Measurements from ENCODE around the gene GRK1. TPM values are rescaled to one million over a fixed set of nuclear protein-coding genes. Genes with fewer than 3 reads are reported as not detected.

The GRK1 gene
- total and polyA plus RNA-seq, 2 experiments from 2014 or later: not detected

- DNase-seq (ENCODE audit: low spot score) (no peak), ATAC-seq (no peak)
- Histone ChIP-seq H3K4me3 (no peak overlapping the region), H3K79me2 (replicated peaks; ENCODE audit: insufficient read depth) (no peaks in the 10 kb centered on the region), H3K4me2 (no peak overlapping the region), H3F3A (replicated peaks; ENCODE audit: low read depth) (no peaks in the 10 kb centered on the region), H3K27me3 (ENCODE audit: insufficient read depth) (no peaks in the 10 kb centered on the region), H4K20me1 (replicated peaks; ENCODE audit: insufficient read depth) (no peaks in the 10 kb centered on the region), H2AFZ (no peak overlapping the region), H3K36me3 (ENCODE audit: insufficient read depth) (no peaks in the 10 kb centered on the region), H3K4me1 (ENCODE audit: insufficient read depth) (no peaks in the 10 kb centered on the region), H3K9me2 (ENCODE audit: insufficient read depth) (no peaks in the 10 kb centered on the region), H3K27ac (ENCODE audit: low read depth) (no peak overlapping the region)
- Mint-ChIP-seq H3K9me3 (peaks cover 21% of the 10 kb centered on the region), H3K36me3 (ENCODE audit: low read depth) (peaks cover 19% of the 10 kb centered on the region), H3K27me3 (ENCODE audit: insufficient read depth, low read depth, poor library complexity) (peaks cover 15% of the 10 kb centered on the region), H3K4me3 (no peak overlapping the region), H3K4me1 (peaks cover 9% of the 10 kb centered on the region; the same call in 2 of the 3 replicates), H3K27ac (no peak overlapping the region; the same call in 1 of the 2 replicates)
- TF ChIP-seq EZH2 (IDR thresholded peaks at IDR 0.05; ENCODE audit: low read depth, unreplicated experiment) (no peak), POLR2AphosphoS5 (IDR thresholded peaks at IDR 0.05; ENCODE audit: low read depth) (no peak), JUNB (IDR thresholded peaks at IDR 0.05; ENCODE audit: unreplicated experiment) (no peak), ZNF462 (CRISPR knock-in tag; IDR thresholded peaks at IDR 0.05) (no peak), CTCF (conservative IDR thresholded peaks at IDR 0.05; ENCODE audit: low read depth in 2 of 2) (no peak), ZNF114 (CRISPR knock-in tag; IDR thresholded peaks at IDR 0.05) (no peak), NANOG (IDR thresholded peaks at IDR 0.05; ENCODE audit: borderline replicate concordance) (no peak), REST (IDR thresholded peaks at IDR 0.05; ENCODE audit: unreplicated experiment) (no peak), ZNF331 (CRISPR knock-in tag; IDR thresholded peaks at IDR 0.05; ENCODE audit: low read depth) (no peak), EZH2phosphoT487 (IDR thresholded peaks at IDR 0.05; ENCODE audit: unreplicated experiment) (no peak), CREB1 (CRISPR knock-in tag; IDR thresholded peaks at IDR 0.05; ENCODE audit: low read depth) (no peak), STAT1 (IDR thresholded peaks at IDR 0.05; ENCODE audit: unreplicated experiment) (no peak)
- TF ChIP-seq, protein P1, sequence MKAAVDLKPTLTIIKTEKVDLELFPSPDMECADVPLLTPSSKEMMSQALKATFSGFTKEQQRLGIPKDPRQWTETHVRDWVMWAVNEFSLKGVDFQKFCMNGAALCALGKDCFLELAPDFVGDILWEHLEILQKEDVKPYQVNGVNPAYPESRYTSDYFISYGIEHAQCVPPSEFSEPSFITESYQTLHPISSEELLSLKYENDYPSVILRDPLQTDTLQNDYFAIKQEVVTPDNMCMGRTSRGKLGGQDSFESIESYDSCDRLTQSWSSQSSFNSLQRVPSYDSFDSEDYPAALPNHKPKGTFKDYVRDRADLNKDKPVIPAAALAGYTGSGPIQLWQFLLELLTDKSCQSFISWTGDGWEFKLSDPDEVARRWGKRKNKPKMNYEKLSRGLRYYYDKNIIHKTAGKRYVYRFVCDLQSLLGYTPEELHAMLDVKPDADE (IDR thresholded peaks at IDR 0.05): no peak
Observed at GRCh38 chr13:113783200-113783881, 116.3 kb downstream of the GRK1 start.

Measured in GM23338 (cell line).